Esophagus squamous epithelium (tissue), 5 donors: ENCODE measurements around the gene ACTL10. TPM values are rescaled to one million over a fixed set of nuclear protein-coding genes. Genes with fewer than 3 reads are reported as not detected.

Source experiments
- DNase-seq: peaks from one replicate; lab custom pipeline; 2025; lab: John Stamatoyannopoulos, UW
- H3K27ac ChIP-seq, 4 donors: fragments of 200-600 bp; sonication (generic); one replicate each; pipeline ENCODE4 v1.5.1; 2016 to 2019; ENCODE audit warnings: mild to moderate bottlenecking in 1 of 4
- H3K27me3 ChIP-seq, 4 donors: fragments of 200-600 bp; sonication (generic); 1 replicate in 3 of 4; 2 replicates in 1 of 4; pipeline versions ENCODE4 v1.5.1 to v1.6.0; 2017 to 2021; ENCODE audit warnings: antibody characterized with exemption in 1 of 4
- H3K36me3 ChIP-seq, 3 donors: fragments of 200-600 bp; sonication (generic); one replicate each; pipeline ENCODE4 v1.5.1; 2016 to 2019
- H3K4me1 ChIP-seq, 3 donors: fragments of 200-600 bp; sonication (generic); one replicate each; pipeline ENCODE4 v1.5.1; 2017 to 2019
- H3K4me3 ChIP-seq, 4 donors: fragments of 200-600 bp; sonication (generic); 1 replicate in 3 of 4; 2 replicates in 1 of 4; pipeline ENCODE4 v1.5.1; 2016 to 2019; ENCODE audit warnings: mild to moderate bottlenecking in 2 of 4, moderate library complexity in 1 of 4
- H3K9me3 ChIP-seq, 3 donors: fragments of 200-600 bp; sonication (generic); one replicate each; pipeline ENCODE4 v1.5.1; 2016 to 2019
- CTCF ChIP-seq, 6 experiments: fragments of 450-650 bp in 4 of 6; fragments of 200-600 bp in 2 of 6; sonication (generic) in 2 of 6; IDR thresholded peaks; one replicate each; pipeline ENCODE4 v1.5.1; 2016 to 2019; ENCODE audit warnings: antibody characterized with exemption in 6 of 6, mild to moderate bottlenecking in 4 of 6, moderate library complexity in 4 of 6
- POLR2A ChIP-seq, 4 donors: fragments of 450-650 bp; IDR thresholded peaks; one replicate each; pipeline ENCODE4 v1.6.1; 2017; ENCODE audit warnings: antibody characterized with exemption in 4 of 4, mild to moderate bottlenecking in 4 of 4, moderate library complexity in 3 of 4
- WGBS, 2 donors: methylation state at CpG; one replicate each; pipeline ENCODE4 v1.1.5; 2018; 5-methylcytosine and 5-hydroxymethylcytosine counted together
- intact Hi-C: fragments of 100-400 bp; cut with DNase I; formaldehyde crosslinking; loops from one replicate; pipeline ENCODE4 v1.15.0; 2022
- total RNA-seq, 4 donors: library from RNA; depleted of rRNA; stranded (reverse); fragments of >200 nt; gene quantifications; one replicate each; pipeline ENCODE4 v1.1.0, GENCODE V29; 2016
- donor health status: DM: yes; HTN: yes; CAD: no.

Gene ACTL10
- total RNA-seq, 4 donors from 2014 or later, result 1.8 to 4.4 (median 3.5) TPM

GRCh38 chr20:33651562-33652048 is 15.1 kb upstream of the ACTL10 start:
- no peak for DNase-seq
- 42 to 52% methylated on average over 12 to 13 of the region's 13 CpGs for whole genome bisulfite sequencing, 2 donors

GRCh38 chr20:33653218-33653899 is 13.4 kb upstream of the ACTL10 start:
- peak overlapping the region in 1 of 4 donors; percentile 28 for H3K4me3 ChIP-seq
- WGBS, 2 donors, result 19 to 29% methylated on average over 9 to 11 of the region's 16 CpGs
- H3K27me3 ChIP-seq, result no peaks in the 10 kb centered on the region
- H3K4me1 ChIP-seq, result peaks cover 27 to 80% (median 40%) of the 10 kb centered on the region in 3 donors
- no peak for DNase-seq
- H3K36me3 ChIP-seq, result peaks cover 0 to 18% (median 0%) of the 10 kb centered on the region in 3 donors
- no peaks in the 10 kb centered on the region for H3K9me3 ChIP-seq
- peak overlapping the region; percentile 4 to 84 (median 39) for H3K27ac ChIP-seq
- intact Hi-C loops, result loop anchor here (5.0 kb wide), 1 partner anchor 196 kb away; no protein-coding TSS in a partner anchor
- TF ChIP-seq CTCF (IDR thresholded peaks at IDR 0.05) (peak; percentile 64 to 71 (median 66)), POLR2A (IDR thresholded peaks at IDR 0.05) (no peak)

More at GRCh38 chr20:33651562-33652048, 15.1 kb upstream of the ACTL10 start:
- no peaks in the 10 kb centered on the region for H3K27me3 ChIP-seq
- no peak for TF ChIP-seq CTCF (IDR thresholded peaks at IDR 0.05)
- H3K4me1 ChIP-seq, result peaks cover 34 to 98% (median 57%) of the 10 kb centered on the region in 3 donors
- H3K9me3 ChIP-seq, result no peaks in the 10 kb centered on the region
- H3K4me3 ChIP-seq, result no peak overlapping the region
- H3K36me3 ChIP-seq, result peaks cover 0 to under 1% (median 0%) of the 10 kb centered on the region in 3 donors
- peak overlapping the region; percentile 26 to 84 (median 76) for H3K27ac ChIP-seq
- intact Hi-C loops, result loop anchor here (5.0 kb wide), 1 partner anchor 194 kb away; no protein-coding TSS in a partner anchor

GRCh38 chr20:33653900-33654596 is 12.7 kb upstream of the ACTL10 start:
- TF ChIP-seq CTCF (IDR thresholded peaks at IDR 0.05), result no peak
- TF ChIP-seq POLR2A (IDR thresholded peaks at IDR 0.05), result no peak
- peak overlapping the region in 2 of 4 donors; percentile 67 to 84 for H3K27ac ChIP-seq
- WGBS, 2 donors, result 55 to 62% methylated on average over 4 to 5 of the region's 11 CpGs
- DNase-seq, result no peak
- no peaks in the 10 kb centered on the region for H3K27me3 ChIP-seq
- no peak overlapping the region for H3K4me3 ChIP-seq
- H3K9me3 ChIP-seq, result no peaks in the 10 kb centered on the region
- intact Hi-C loops, result loop anchor here (5.0 kb wide), 1 partner anchor 197 kb away; no protein-coding TSS in a partner anchor
- peaks cover 20 to 73% (median 35%) of the 10 kb centered on the region in 3 donors for H3K4me1 ChIP-seq
- H3K36me3 ChIP-seq, result peaks cover under 1 to 25% (median 1%) of the 10 kb centered on the region in 3 donors

GRCh38 chr20:33654680-33655161 is 12.0 kb upstream of the ACTL10 start:
- no peak for TF ChIP-seq CTCF (IDR thresholded peaks at IDR 0.05)
- TF ChIP-seq POLR2A (IDR thresholded peaks at IDR 0.05), result no peak
- intact Hi-C loops, result loop anchor here (5.0 kb wide), 1 partner anchor 197 kb away; no protein-coding TSS in a partner anchor
- peak overlapping the region in 1 of 4 donors; percentile 31 for H3K27ac ChIP-seq

More at GRCh38 chr20:33654680-33655161, 12.0 kb upstream of the ACTL10 start:
- peaks cover 7 to 32% (median 8%) of the 10 kb centered on the region in 3 donors for H3K36me3 ChIP-seq
- H3K9me3 ChIP-seq, result no peaks in the 10 kb centered on the region
- no peak overlapping the region for H3K4me3 ChIP-seq
- DNase-seq, result no peak
- H3K27me3 ChIP-seq, result no peaks in the 10 kb centered on the region
- peaks cover 14 to 66% (median 28%) of the 10 kb centered on the region in 3 donors for H3K4me1 ChIP-seq
- WGBS, 2 donors, result 75 to 78% methylated on average over 6 to 12 of the region's 14 CpGs
